ENCODE results near the gene CCDC51.
"Not testable (repeated sequence)": the region's sequence is repeated elsewhere in the genome, so short reads cannot be mapped to it uniquely, and the experiment has no call there.

Gene CCDC51

GRCh38 chr3:48465531-48466378, 25.8 kb upstream of the CCDC51 start:
- DNase-seq = no peak

GRCh38 chr3:48465237-48465530, 25.3 kb upstream of the CCDC51 start:
- DNase-seq = no peak

GRCh38 chr3:48464713-48465221, 24.8 kb upstream of the CCDC51 start:
- DNase-seq = no peak

- no peak for DNase-seq
Measured at GRCh38 chr3:48463703-48464102, 23.8 kb upstream of the CCDC51 start.

GRCh38 chr3:48461767-48462166, 21.8 kb upstream of the CCDC51 start:
- not testable (repeated sequence) for DNase-seq

- DNase-seq = no peak
Measured at GRCh38 chr3:48460517-48460902, 20.6 kb upstream of the CCDC51 start.

GRCh38 chr3:48459773-48460516, 20.0 kb upstream of the CCDC51 start:
- DNase-seq = no peak

- no peak for DNase-seq
Measured at GRCh38 chr3:48459331-48459730, 19.4 kb upstream of the CCDC51 start.

GRCh38 chr3:48456456-48456855, 16.5 kb upstream of the CCDC51 start:
- DNase-seq = no peak

- DNase-seq = no peak
Measured at GRCh38 chr3:48451270-48451669, 11.4 kb upstream of the CCDC51 start.

- peak; percentile 31 for DNase-seq
Measured at GRCh38 chr3:48446425-48447193, 6.7 kb upstream of the CCDC51 start, which contains the start of gene ATRIP. Gene ATRIP, plus strand, starts transcription at chr3:48446737. Its CDS starts 109 bp downstream, at chr3:48446846.

- no peak for DNase-seq
Measured at GRCh38 chr3:48446043-48446424, 6.1 kb upstream of the CCDC51 start.

GRCh38 chr3:48445277-48445882, 5.5 kb upstream of the CCDC51 start:
- DNase-seq = no peak

- DNase-seq = no peak
Measured at GRCh38 chr3:48441940-48442339, 2.0 kb upstream of the CCDC51 start.

GRCh38 chr3:48440590-48440958, 655 bp upstream of the CCDC51 start:
- DNase-seq = no peak

- no peak for DNase-seq
Measured at GRCh38 chr3:48437812-48438211, 2.1 kb downstream of the CCDC51 start.

- DNase-seq = no peak
Measured at GRCh38 chr3:48436855-48437254, 3.1 kb downstream of the CCDC51 start.

GRCh38 chr3:48436477-48436787, 3.5 kb downstream of the CCDC51 start:
- DNase-seq = no peak

GRCh38 chr3:48435774-48436476, 4.0 kb downstream of the CCDC51 start:
- DNase-seq = no peak

GRCh38 chr3:48435223-48435595, 4.7 kb downstream of the CCDC51 start:
- no peak for DNase-seq

GRCh38 chr3:48434591-48435222, 5.2 kb downstream of the CCDC51 start:
- no peak for DNase-seq

GRCh38 chr3:48433472-48434118, 6.3 kb downstream of the CCDC51 start:
- no peak for DNase-seq

Data from NCI-H2081 treated with DMSO at 0.1 percent for 48 hours (cell line).